GM19351 (cell line): ENCODE measurements around the gene PGF.

Source experiments
- ATAC-seq: cut with Tn5 transposase; IDR thresholded peaks from one replicate; pipeline ENCODE4 v1.9.1; 2021; ENCODE audit warnings: mild to moderate bottlenecking, moderate library complexity; ENCODE audit not compliant: unreplicated experiment

Gene PGF

GRCh38 chr14:74904635-74905503 is 50.5 kb downstream of the PGF start:
- ATAC-seq: no peak

- ATAC-seq: no peak
These were observed 52.3 kb downstream of the PGF start for GRCh38 chr14:74902941-74903705.

GRCh38 chr14:74898694-74899093 is 56.7 kb downstream of the PGF start:
- ATAC-seq: no peak

GRCh38 chr14:74898083-74898482 is 57.3 kb downstream of the PGF start:
- no peak for ATAC-seq

- no peak for ATAC-seq
These were observed 57.8 kb downstream of the PGF start for GRCh38 chr14:74897642-74898041.

GRCh38 chr14:74896400-74896799 is 59.0 kb downstream of the PGF start:
- no peak for ATAC-seq

GRCh38 chr14:74893614-74894091 is 61.7 kb downstream of the PGF start:
- ATAC-seq: peak; percentile 78

- ATAC-seq: no peak
These were observed 62.7 kb downstream of the PGF start for GRCh38 chr14:74892745-74893144.

GRCh38 chr14:74891870-74892269 is 63.5 kb downstream of the PGF start:
- ATAC-seq: no peak
